Natural killer cell (primary cell): ENCODE measurements around the gene VMP1. TPM values are rescaled to one million over a fixed set of nuclear protein-coding genes. Genes with fewer than 3 reads are reported as not detected.
A peak's percentile ranks its signal among the peaks of the same experiment; 100 is the strongest.

Experiments used
- ATAC-seq, 3 donors: fragments of 150-1000 bp in 2 of 3; fragments of 200-7000 bp in 1 of 3; cut with Tn5 transposase; 1 replicate in 1 of 3; 2 replicates in 2 of 3; pipeline ENCODE4 v1.10.0; 2021; ENCODE audit warnings: mild to moderate bottlenecking in 2 of 3, moderate library complexity in 2 of 3
- DNase-seq, 2 donors: peaks; one replicate each; pipeline versions ENCODE4 v3.0.0 to v3.0.0-alpha.2; 2013 to 2021; ENCODE audit warnings: mixed read lengths in 1 of 2
- H3K27ac ChIP-seq: one replicate; pipeline ENCODE4 v1.5.1; 2013; ENCODE audit warnings: mild to moderate bottlenecking, low read length
- H3K27me3 ChIP-seq: one replicate; pipeline ENCODE4 v1.6.1; 2013; ENCODE audit warnings: low read length; ENCODE audit not compliant: control insufficient read depth, insufficient read depth
- H3K36me3 ChIP-seq: one replicate; pipeline ENCODE4 v1.6.1; 2013; ENCODE audit warnings: low read length; ENCODE audit not compliant: control insufficient read depth, insufficient read depth
- H3K4me1 ChIP-seq: one replicate; pipeline ENCODE4 v1.6.1; 2013; ENCODE audit warnings: low read length; ENCODE audit not compliant: control insufficient read depth, insufficient read depth
- H3K4me3 ChIP-seq: one replicate; pipeline ENCODE4 v1.5.1; 2013; ENCODE audit warnings: low read length
- H3K9me3 ChIP-seq: one replicate; pipeline ENCODE4 v1.6.1; 2013; ENCODE audit warnings: low read length; ENCODE audit not compliant: control insufficient read depth, insufficient read depth
- H3K27ac Mint-ChIP-seq, 2 donors: one replicate each; pipeline ENCODE4 v1.8.0; 2022; ENCODE audit warnings: mild to moderate bottlenecking in 2 of 2, mixed read lengths in 2 of 2, moderate library complexity in 1 of 2
- H3K27me3 Mint-ChIP-seq, 2 donors: one replicate each; pipeline ENCODE4 v1.8.0; 2022; ENCODE audit warnings: low read depth in 2 of 2, mixed read lengths in 2 of 2
- H3K36me3 Mint-ChIP-seq: one replicate; pipeline ENCODE4 v1.8.0; 2022; ENCODE audit warnings: mixed read lengths
- H3K4me1 Mint-ChIP-seq, 2 donors: one replicate each; pipeline ENCODE4 v1.8.0; 2022; ENCODE audit warnings: mixed read lengths in 2 of 2
- H3K4me3 Mint-ChIP-seq: one replicate; pipeline ENCODE4 v1.8.0; 2022; ENCODE audit warnings: mild to moderate bottlenecking, moderate library complexity, mixed read lengths
- H3K9me3 Mint-ChIP-seq, 2 donors: one replicate each; pipeline ENCODE4 v1.8.0; 2022; ENCODE audit warnings: mixed read lengths in 2 of 2
- WGBS: methylation state at CpG from one replicate; pipeline ENCODE4 v1.1.7; 2013; ENCODE audit warnings: missing lambda C conversion rate; ENCODE audit not compliant: insufficient coverage; 5-methylcytosine and 5-hydroxymethylcytosine counted together
- intact Hi-C: fragments of 100-400 bp; cut with micrococcal nuclease; formaldehyde crosslinking; loops from one replicate; pipeline ENCODE4 v1.14.2; 2022
- total RNA-seq, 4 donors: library from RNA; stranded (reverse); fragments of 120-200 nt in 1 of 4; gene quantifications; one replicate each; pipeline versions ENCODE4 v1.2.3 to v1.2.4, GENCODE V29; 2013 to 2022
- TF ChIP-seq, protein P1 (sequence below): fragments of 200-600 bp; IDR thresholded peaks from one replicate; pipeline ENCODE4 v1.8.0; 2022; ENCODE audit warnings: antibody characterized with exemption

VMP1 gene
- total RNA-seq, 3 donors from 2014 or later (not counting 1 experiment from before 2014, with no cell fraction given) = 136 to 175 (median 162) TPM

DNA sequence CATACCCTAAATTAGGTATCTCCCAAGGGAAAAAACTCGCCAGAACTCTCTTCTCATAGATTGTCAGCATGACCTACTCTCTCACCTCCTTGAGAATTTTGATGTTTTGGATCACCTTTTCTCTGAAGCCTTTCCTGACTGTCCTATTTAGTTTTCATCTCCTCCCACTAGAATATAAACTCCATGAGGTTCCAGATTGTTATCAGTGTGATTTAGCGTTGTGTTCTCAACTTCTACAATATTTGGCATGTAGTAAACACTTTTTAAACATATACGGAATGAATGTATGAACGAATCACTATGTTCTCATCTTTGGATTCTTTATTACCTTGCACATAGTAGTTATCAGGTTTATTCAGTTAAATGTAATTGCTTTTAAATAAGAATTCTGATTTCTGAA, 88.7 kb downstream of the VMP1 start:
- Histone ChIP-seq H3K27me3 (no peaks in the 10 kb centered on the region), H3K4me1 (no peaks in the 10 kb centered on the region), H3K9me3 (no peaks in the 10 kb centered on the region), H3K27ac (no peak overlapping the region), H3K36me3 (no peaks in the 10 kb centered on the region), H3K4me3 (no peak overlapping the region)
- ATAC-seq (no peak), DNase-seq (no peak)
- Mint-ChIP-seq H3K36me3 (no peaks in the 10 kb centered on the region), H3K4me3 (no peak overlapping the region), H3K4me1 (peaks cover 7 to 11% of the 10 kb centered on the region in 2 donors), H3K27ac (no peak overlapping the region), H3K27me3 (no peaks in the 10 kb centered on the region), H3K9me3 (no peaks in the 10 kb centered on the region)
- intact Hi-C loops = no loop called here
- TF ChIP-seq, protein P1, sequence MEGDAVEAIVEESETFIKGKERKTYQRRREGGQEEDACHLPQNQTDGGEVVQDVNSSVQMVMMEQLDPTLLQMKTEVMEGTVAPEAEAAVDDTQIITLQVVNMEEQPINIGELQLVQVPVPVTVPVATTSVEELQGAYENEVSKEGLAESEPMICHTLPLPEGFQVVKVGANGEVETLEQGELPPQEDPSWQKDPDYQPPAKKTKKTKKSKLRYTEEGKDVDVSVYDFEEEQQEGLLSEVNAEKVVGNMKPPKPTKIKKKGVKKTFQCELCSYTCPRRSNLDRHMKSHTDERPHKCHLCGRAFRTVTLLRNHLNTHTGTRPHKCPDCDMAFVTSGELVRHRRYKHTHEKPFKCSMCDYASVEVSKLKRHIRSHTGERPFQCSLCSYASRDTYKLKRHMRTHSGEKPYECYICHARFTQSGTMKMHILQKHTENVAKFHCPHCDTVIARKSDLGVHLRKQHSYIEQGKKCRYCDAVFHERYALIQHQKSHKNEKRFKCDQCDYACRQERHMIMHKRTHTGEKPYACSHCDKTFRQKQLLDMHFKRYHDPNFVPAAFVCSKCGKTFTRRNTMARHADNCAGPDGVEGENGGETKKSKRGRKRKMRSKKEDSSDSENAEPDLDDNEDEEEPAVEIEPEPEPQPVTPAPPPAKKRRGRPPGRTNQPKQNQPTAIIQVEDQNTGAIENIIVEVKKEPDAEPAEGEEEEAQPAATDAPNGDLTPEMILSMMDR = no peak
- 87% methylated on average over 1 of the region's 4 CpGs for WGBS

DNA sequence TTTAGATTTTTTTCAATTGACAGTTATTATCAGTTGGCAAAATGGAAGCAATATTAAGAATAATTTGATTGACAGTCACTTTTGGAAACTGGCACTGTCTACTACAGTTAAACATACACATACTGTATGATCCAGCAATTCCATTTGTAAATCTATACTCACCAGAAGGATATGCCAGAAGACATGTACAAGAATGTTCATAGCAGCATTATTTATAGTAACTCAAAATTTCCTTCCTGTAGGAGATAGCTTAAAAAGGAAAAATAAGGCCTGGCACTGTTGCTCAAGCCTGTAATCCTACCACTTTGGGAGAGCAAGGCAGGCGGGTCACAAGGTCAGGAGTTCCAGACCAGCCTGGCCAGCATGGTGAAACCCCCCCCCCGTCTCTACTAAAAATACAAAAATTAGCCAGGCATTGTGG, 89.3 kb downstream of the VMP1 start:
- 100% methylated on average over 1 of the region's 2 CpGs for WGBS

DNA sequence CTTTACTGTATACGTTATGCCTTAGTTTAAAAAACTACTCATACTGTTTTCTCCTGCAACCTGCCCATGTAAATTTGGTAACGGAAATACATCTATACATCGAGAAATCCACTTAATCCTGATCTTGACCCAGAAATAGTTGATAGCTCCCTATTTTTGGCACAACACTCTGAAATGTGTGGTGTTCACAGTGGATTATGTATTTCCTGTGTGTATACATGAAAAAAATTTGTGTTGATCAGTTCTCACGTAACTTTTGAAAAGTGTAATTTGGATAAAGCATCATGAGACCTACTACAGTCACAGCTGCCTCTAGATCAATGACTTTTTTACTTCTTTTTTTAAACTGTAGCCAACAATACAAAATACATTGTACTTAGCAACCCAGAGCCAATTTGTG, 90.7 kb downstream of the VMP1 start:
- H3K27me3 Mint-ChIP-seq = no peaks in the 10 kb centered on the region
- TF ChIP-seq, protein P1 = no peak
- Histone ChIP-seq H3K9me3 (no peaks in the 10 kb centered on the region), H3K27me3 (no peaks in the 10 kb centered on the region), H3K36me3 (no peaks in the 10 kb centered on the region), H3K4me1 (no peaks in the 10 kb centered on the region), H3K4me3 (no peak overlapping the region), H3K27ac (no peak overlapping the region)
- H3K9me3 Mint-ChIP-seq = no peaks in the 10 kb centered on the region
- no peak overlapping the region for H3K4me3 Mint-ChIP-seq
- peaks cover 7 to 11% of the 10 kb centered on the region in 2 donors for H3K4me1 Mint-ChIP-seq
- intact Hi-C loops = no loop called here
- WGBS = no CpG with 5 or more reads among the region's 4 CpGs
- no peaks in the 10 kb centered on the region for H3K36me3 Mint-ChIP-seq
- no peak for DNase-seq
- peak overlapping the region; percentile 56 to 65 for H3K27ac Mint-ChIP-seq
- ATAC-seq = no peak

More for the DNA sequence above, 89.3 kb downstream of the VMP1 start:
- TF ChIP-seq, protein P1 = no peak
- Mint-ChIP-seq H3K4me3 (no peak overlapping the region), H3K9me3 (no peaks in the 10 kb centered on the region), H3K27me3 (no peaks in the 10 kb centered on the region), H3K27ac (no peak overlapping the region), H3K36me3 (no peaks in the 10 kb centered on the region), H3K4me1 (peaks cover 7 to 11% of the 10 kb centered on the region in 2 donors)
- H3K4me1 ChIP-seq = no peaks in the 10 kb centered on the region
- H3K4me3 ChIP-seq = no peak overlapping the region
- DNase-seq (no peak), ATAC-seq (no peak)
- no peaks in the 10 kb centered on the region for H3K27me3 ChIP-seq
- H3K27ac ChIP-seq = no peak overlapping the region
- H3K36me3 ChIP-seq = no peaks in the 10 kb centered on the region
- H3K9me3 ChIP-seq = no peaks in the 10 kb centered on the region
- intact Hi-C loops = no loop called here

DNA sequence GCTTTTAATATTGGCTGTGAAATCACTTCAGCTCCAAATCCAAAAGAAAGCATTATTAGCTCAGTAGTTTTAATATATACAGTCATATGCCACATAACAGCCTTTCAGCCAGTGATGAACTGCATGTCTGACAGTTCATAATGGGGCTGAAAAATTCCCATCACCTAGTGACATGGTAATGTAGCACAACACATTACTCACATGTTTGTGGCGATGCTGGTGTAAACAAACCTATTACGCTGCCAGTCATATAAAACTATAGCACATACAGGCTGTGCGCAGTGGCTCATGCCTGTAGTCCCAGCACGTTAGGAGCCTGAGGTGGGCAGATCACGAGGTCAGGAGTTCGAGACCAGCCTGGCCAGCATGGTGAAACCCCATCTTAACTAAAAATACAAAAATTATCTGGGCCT, 93.1 kb downstream of the VMP1 start:
- no peak overlapping the region for H3K4me3 Mint-ChIP-seq
- WGBS = 98% methylated on average over 6 of the region's 6 CpGs
- no peaks in the 10 kb centered on the region for H3K27me3 Mint-ChIP-seq
- ATAC-seq = peak in 2 of 3 donors; percentile 29 to 33
- H3K4me1 Mint-ChIP-seq = peaks cover 7 to 11% of the 10 kb centered on the region in 2 donors
- no peaks in the 10 kb centered on the region for H3K9me3 Mint-ChIP-seq
- no peak overlapping the region for H3K27ac Mint-ChIP-seq
- Histone ChIP-seq H3K27me3 (no peaks in the 10 kb centered on the region), H3K36me3 (no peaks in the 10 kb centered on the region), H3K9me3 (no peaks in the 10 kb centered on the region), H3K27ac (no peak overlapping the region), H3K4me3 (no peak overlapping the region), H3K4me1 (peaks cover 2% of the 10 kb centered on the region)
- intact Hi-C loops = no loop called here
- peak in 1 of 2 donors; percentile 36 for DNase-seq
- TF ChIP-seq, protein P1 = no peak
- H3K36me3 Mint-ChIP-seq = no peaks in the 10 kb centered on the region
